SK-N-SH (cell line): ENCODE data around the gene KLHL21.

Source experiments
- ELF1 ChIP-seq: IDR thresholded peaks from 2 replicates; pipeline ENCODE4 v1.4.0; 2012
- POLR2AphosphoS5 ChIP-seq: IDR thresholded peaks from 2 replicates; pipeline ENCODE4 v1.6.1; 2012; ENCODE audit warnings: low read depth, low read length
- YY1 ChIP-seq: IDR thresholded peaks from 2 replicates; pipeline ENCODE4 v1.4.0; 2012; ENCODE audit warnings: low read depth, mild to moderate bottlenecking
- TF ChIP-seq, protein P1 (sequence below): fragments of 200-600 bp; sonication (generic); IDR thresholded peaks from 2 replicates; pipeline ENCODE4 v1.6.1; 2017; ENCODE audit warnings: antibody characterized with exemption, mild to moderate bottlenecking, moderate library complexity

DNA sequence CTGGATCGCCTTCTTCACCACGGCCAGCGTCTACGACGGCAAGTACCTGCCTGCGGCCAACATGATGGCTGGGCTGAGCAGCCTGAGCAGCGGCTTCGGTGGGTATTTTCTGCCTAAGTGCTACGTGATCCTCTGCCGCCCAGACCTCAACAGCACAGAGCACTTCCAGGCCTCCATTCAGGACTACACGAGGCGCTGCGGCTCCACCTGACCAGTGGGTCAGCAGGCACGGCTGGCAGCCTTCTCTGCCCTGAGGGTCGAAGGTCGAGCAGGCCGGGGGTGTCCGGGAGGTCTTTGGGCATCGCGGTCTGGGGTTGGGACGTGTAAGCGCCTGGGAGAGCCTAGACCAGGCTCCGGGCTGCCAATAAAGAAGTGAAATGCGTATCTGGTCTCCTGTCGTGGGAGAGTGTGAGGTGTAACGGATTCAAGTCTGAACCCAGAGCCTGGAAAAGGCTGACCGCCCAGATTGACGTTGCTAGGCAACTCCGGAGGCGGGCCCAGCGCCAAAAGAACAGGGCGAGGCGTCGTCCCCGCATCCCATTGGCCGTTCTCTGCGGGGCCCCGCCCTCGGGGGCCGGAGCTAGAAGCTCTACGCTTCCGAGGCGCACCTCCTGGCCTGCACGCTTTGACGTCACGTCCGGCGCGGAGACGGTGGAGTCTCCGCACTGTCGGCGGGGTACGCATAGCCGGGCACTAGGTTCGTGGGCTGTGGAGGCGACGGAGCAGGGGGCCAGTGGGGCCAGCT, 23.1 kb downstream of the KLHL21 start, which contains the start of gene ZBTB48:
- TF ChIP-seq, protein P1, sequence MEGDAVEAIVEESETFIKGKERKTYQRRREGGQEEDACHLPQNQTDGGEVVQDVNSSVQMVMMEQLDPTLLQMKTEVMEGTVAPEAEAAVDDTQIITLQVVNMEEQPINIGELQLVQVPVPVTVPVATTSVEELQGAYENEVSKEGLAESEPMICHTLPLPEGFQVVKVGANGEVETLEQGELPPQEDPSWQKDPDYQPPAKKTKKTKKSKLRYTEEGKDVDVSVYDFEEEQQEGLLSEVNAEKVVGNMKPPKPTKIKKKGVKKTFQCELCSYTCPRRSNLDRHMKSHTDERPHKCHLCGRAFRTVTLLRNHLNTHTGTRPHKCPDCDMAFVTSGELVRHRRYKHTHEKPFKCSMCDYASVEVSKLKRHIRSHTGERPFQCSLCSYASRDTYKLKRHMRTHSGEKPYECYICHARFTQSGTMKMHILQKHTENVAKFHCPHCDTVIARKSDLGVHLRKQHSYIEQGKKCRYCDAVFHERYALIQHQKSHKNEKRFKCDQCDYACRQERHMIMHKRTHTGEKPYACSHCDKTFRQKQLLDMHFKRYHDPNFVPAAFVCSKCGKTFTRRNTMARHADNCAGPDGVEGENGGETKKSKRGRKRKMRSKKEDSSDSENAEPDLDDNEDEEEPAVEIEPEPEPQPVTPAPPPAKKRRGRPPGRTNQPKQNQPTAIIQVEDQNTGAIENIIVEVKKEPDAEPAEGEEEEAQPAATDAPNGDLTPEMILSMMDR: no peak
- TF ChIP-seq YY1 (no peak), POLR2AphosphoS5 (peak; percentile 91), ELF1 (no peak)
